ENCODE results near the gene GOLGA6A. TPM values are rescaled to one million over a fixed set of nuclear protein-coding genes. Genes with fewer than 3 reads are reported as not detected.

Gene GOLGA6A
- total and polyA plus RNA-seq, 2 of the 13 experiments (the other 11 are each of a cell fraction or from before 2014, with no cell fraction given): 0.04 to 0.22 TPM

DNA sequence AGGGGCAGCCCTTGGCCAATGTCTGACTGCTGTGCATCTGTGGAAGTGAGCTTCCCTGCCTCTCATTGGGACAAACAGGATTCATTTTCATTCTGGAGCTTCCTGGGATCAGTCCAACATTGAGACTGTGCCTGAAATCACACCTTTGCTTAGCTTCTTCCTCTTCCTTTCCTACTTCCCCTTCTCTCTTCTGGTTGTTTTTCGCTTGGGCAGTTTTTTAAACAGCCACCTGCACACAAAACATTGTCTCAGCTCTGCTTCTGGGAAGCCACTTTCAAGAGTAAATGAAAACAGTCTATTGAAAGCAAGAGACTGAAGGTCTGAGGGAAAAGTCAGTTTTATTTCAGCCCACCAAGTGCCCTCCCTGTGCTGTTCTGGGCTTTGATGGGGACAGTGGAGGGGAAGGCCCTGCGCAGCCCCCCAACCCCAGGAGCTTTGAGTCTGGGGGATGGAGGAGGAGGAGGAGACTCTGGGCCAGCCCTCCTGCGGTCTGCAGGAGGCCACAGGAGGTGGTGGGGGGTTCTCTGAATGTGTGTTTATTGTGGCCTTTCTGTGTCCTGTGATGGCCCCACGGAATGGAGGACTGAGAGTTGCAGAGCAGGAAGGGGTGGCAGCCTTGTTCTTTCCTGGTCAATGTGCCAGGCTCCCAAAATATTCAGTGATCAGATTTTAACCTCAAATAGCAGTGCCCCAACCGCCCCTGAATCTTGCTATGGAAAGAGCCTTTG is 40.2 kb upstream of the GOLGA6A start:
- POLR2A ChIA-PET: no interaction called here
- H3K27me3 ChIP-seq (ENCODE audit: control insufficient read depth in 1 of 2, insufficient read depth in 2 of 2, low read length in 2 of 2): peaks cover 1 to 10% of the 10 kb centered on the region in 2 experiments; a peak in 3 of 5 replicates
- no peak for TF ChIP-seq ZNF761 (CRISPR knock-in tag; conservative IDR thresholded peaks at IDR 0.05)
- TF ChIP-seq RARG (CRISPR knock-in tag; IDR thresholded peaks at IDR 0.05; ENCODE audit: low read depth): no peak
- no peak for TF ChIP-seq ZNF354B (CRISPR knock-in tag; IDR thresholded peaks at IDR 0.05)
- TF ChIP-seq ZNF564 (CRISPR knock-in tag; IDR thresholded peaks at IDR 0.05): no peak
- TF ChIP-seq, protein P1, sequence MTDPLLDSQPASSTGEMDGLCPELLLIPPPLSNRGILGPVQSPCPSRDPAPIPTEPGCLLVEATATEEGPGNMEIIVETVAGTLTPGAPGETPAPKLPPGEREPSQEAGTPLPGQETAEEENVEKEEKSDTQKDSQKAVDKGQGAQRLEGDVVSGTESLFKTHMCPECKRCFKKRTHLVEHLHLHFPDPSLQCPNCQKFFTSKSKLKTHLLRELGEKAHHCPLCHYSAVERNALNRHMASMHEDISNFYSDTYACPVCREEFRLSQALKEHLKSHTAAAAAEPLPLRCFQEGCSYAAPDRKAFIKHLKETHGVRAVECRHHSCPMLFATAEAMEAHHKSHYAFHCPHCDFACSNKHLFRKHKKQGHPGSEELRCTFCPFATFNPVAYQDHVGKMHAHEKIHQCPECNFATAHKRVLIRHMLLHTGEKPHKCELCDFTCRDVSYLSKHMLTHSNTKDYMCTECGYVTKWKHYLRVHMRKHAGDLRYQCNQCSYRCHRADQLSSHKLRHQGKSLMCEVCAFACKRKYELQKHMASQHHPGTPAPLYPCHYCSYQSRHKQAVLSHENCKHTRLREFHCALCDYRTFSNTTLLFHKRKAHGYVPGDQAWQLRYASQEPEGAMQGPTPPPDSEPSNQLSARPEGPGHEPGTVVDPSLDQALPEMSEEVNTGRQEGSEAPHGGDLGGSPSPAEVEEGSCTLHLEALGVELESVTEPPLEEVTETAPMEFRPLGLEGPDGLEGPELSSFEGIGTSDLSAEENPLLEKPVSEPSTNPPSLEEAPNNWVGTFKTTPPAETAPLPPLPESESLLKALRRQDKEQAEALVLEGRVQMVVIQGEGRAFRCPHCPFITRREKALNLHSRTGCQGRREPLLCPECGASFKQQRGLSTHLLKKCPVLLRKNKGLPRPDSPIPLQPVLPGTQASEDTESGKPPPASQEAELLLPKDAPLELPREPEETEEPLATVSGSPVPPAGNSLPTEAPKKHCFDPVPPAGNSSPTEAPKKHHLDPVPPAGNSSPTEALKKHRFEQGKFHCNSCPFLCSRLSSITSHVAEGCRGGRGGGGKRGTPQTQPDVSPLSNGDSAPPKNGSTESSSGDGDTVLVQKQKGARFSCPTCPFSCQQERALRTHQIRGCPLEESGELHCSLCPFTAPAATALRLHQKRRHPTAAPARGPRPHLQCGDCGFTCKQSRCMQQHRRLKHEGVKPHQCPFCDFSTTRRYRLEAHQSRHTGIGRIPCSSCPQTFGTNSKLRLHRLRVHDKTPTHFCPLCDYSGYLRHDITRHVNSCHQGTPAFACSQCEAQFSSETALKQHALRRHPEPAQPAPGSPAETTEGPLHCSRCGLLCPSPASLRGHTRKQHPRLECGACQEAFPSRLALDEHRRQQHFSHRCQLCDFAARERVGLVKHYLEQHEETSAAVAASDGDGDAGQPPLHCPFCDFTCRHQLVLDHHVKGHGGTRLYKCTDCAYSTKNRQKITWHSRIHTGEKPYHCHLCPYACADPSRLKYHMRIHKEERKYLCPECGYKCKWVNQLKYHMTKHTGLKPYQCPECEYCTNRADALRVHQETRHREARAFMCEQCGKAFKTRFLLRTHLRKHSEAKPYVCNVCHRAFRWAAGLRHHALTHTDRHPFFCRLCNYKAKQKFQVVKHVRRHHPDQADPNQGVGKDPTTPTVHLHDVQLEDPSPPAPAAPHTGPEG (CRISPR knock-in tag; IDR thresholded peaks at IDR 0.05): no peak
- no peak for TF ChIP-seq ZNF614 (CRISPR knock-in tag; IDR thresholded peaks at IDR 0.05; ENCODE audit: borderline replicate concordance)
- no peak for DNase-seq (ENCODE audit: low spot score)
- no peak for ATAC-seq
- H3K27ac ChIP-seq (ENCODE audit: extremely low read length, insufficient read depth, low read length): no peak overlapping the region
- H3K4me3 ChIP-seq (replicated peaks in 1 of 3; ENCODE audit: insufficient read depth in 1 of 3, low read depth in 2 of 3, low read length in 3 of 3): no peak overlapping the region
- H4K20me1 ChIP-seq (ENCODE audit: insufficient read depth, low read length): no peaks in the 10 kb centered on the region
- no peak overlapping the region for H2AFZ ChIP-seq (ENCODE audit: low read length)
- intact Hi-C loops (cut with micrococcal nuclease; ENCODE audit: unreplicated experiment) (no loop called here), in situ Hi-C loops (cut with HindIII; ENCODE audit: extremely low pct_ligation_motif_present, low pct_unique_long_range_greater_than_20kb) (no loop called here)
- no peaks in the 10 kb centered on the region for H3K9me3 ChIP-seq (ENCODE audit: low read length)
- H3K79me2 ChIP-seq (ENCODE audit: insufficient read depth, low read length): no peaks in the 10 kb centered on the region
- WGBS (ENCODE audit: low lambda C conversion rate): 18% methylated on average over 5 of the region's 5 CpGs
- H3K36me3 ChIP-seq (replicated peaks in 1 of 2; ENCODE audit: control insufficient read depth in 1 of 2, insufficient read depth in 2 of 2, low read length in 2 of 2): no peaks in the 10 kb centered on the region
- H3K4me1 ChIP-seq (ENCODE audit: insufficient read depth, low read length): no peaks in the 10 kb centered on the region
- H3K9ac ChIP-seq (ENCODE audit: insufficient read depth, low read depth, low read length): no peak overlapping the region
- no TSS peak for BruUV-seq (replicated peaks)
- H3K4me2 ChIP-seq (ENCODE audit: low read depth, low read length): no peak overlapping the region
- FAIRE-seq: no peak
- CTCF ChIA-PET (ENCODE audit: low intra/inter-chr PET ratio, low total read pairs): no interaction called here

Data from HepG2 (cell line).